ENCODE data around the gene TADA2B. TPM values are rescaled to one million over a fixed set of nuclear protein-coding genes. Genes with fewer than 3 reads are reported as not detected.

The TADA2B gene
- total and polyA plus RNA-seq, 2 donors (not counting 1 experiment from before 2014, with no cell fraction given): 13.6 to 38.5 TPM

- H3K27ac ChIP-seq (ENCODE audit: low read length in 2 of 2): no peak overlapping the region
- ATAC-seq (ENCODE audit: low read depth) (no peak), DNase-seq (no peak)
- WGBS (ENCODE audit: insufficient coverage): 84% methylated on average over 11 of the region's 11 CpGs
- no peak overlapping the region for H3K9ac ChIP-seq (ENCODE audit: low read length)
- Mint-ChIP-seq H3K4me3 (no peak overlapping the region), H3K4me1 (peaks cover 23% of the 10 kb centered on the region), H3K27me3 (no peaks in the 10 kb centered on the region), H3K27ac (no peak overlapping the region), H3K9me3 (ENCODE audit: insufficient read depth) (peaks cover 2% of the 10 kb centered on the region)
- peaks cover 1 to 52% of the 10 kb centered on the region in 2 experiments for H3K36me3 ChIP-seq (replicated peaks in 1 of 2; ENCODE audit: control extremely low read depth in 1 of 2, control insufficient read depth in 1 of 2, extremely low read depth in 1 of 2, insufficient read depth in 2 of 2, low read length in 1 of 2)
- H4K20me1 ChIP-seq (ENCODE audit: control insufficient read depth, insufficient read depth, low read length, poor library complexity, severe bottlenecking): peaks cover 28% of the 10 kb centered on the region
- peaks cover 13 to 18% of the 10 kb centered on the region in 2 donors for H3K4me1 ChIP-seq (ENCODE audit: control insufficient read depth in 2 of 2, insufficient read depth in 2 of 2, low read length in 2 of 2)
- ChIA-PET POLR2A (interaction anchor here (0.6 kb wide), 1 partner anchor 33 kb away, joined by 3 read pairs; no protein-coding TSS in a partner anchor), CTCF (interaction anchor here (1.5 to 1.6 kb wide), 2 partner anchors 27 to 55 kb away, joined by 3 to 7 read pairs; partner anchors contain the start of gene TADA2B)
- H3K4me2 ChIP-seq (replicated peaks; ENCODE audit: low read depth, low read length, poor library complexity, severe bottlenecking): no peak overlapping the region
- no peaks in the 10 kb centered on the region for H3K9me3 ChIP-seq (ENCODE audit: control extremely low read depth in 1 of 3, control insufficient read depth in 2 of 3, insufficient read depth in 1 of 3, low read length in 2 of 3)
- no peaks in the 10 kb centered on the region for H3K27me3 ChIP-seq (replicated peaks in 1 of 4; ENCODE audit: control extremely low read depth in 1 of 4, control insufficient read depth in 3 of 4, insufficient read depth in 4 of 4, low read length in 3 of 4)
- H3K4me3 ChIP-seq (ENCODE audit: control extremely low read depth in 1 of 5, extremely low read depth in 1 of 5, insufficient read depth in 1 of 5, low read depth in 2 of 5, low read length in 4 of 5): no peak overlapping the region
- intact Hi-C loops (cut with micrococcal nuclease): no loop called here
- H3K79me2 ChIP-seq (ENCODE audit: control insufficient read depth, insufficient read depth, low read length): peaks cover 49% of the 10 kb centered on the region
- TF ChIP-seq CTCF (IDR thresholded peaks at IDR 0.05) (no peak), EZH2 (IDR thresholded peaks at IDR 0.05; ENCODE audit: borderline replicate concordance, insufficient read depth, low read depth, low read length, poor library complexity, severe bottlenecking) (no peak)
- no peak overlapping the region for H2AFZ ChIP-seq (ENCODE audit: insufficient read depth, low read depth, low read length, poor library complexity, severe bottlenecking)
These were observed 27.1 kb upstream of the TADA2B start for GRCh38 chr4:7016086-7016485.

DNA sequence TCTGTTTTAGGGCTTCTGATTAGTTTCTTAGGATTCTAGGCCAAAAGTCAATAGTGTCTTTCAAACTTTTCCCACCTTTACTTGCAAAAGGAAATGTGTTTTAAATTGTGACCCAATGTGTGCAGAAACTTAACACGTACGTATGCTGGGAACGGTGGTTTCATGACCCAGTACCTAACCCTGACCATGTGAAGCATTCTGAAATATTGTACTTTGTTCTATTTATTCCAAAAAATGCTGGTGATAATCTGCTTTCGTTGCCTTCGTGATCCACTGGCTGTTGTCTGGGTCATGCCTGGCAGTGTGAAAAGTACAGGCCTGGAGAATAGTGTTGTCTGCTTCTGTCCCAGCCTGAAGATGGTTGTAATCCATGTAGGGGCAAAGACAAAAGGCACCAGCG is 26.7 kb upstream of the TADA2B start:
- peaks cover 13 to 18% of the 10 kb centered on the region in 2 donors for H3K4me1 ChIP-seq (ENCODE audit: control insufficient read depth in 2 of 2, insufficient read depth in 2 of 2, low read length in 2 of 2)
- ATAC-seq (ENCODE audit: low read depth) (no peak), DNase-seq (no peak)
- TF ChIP-seq EZH2 (IDR thresholded peaks at IDR 0.05; ENCODE audit: borderline replicate concordance, insufficient read depth, low read depth, low read length, poor library complexity, severe bottlenecking) (no peak), CTCF (IDR thresholded peaks at IDR 0.05) (no peak)
- H3K27me3 Mint-ChIP-seq: no peaks in the 10 kb centered on the region
- peaks cover 2% of the 10 kb centered on the region for H3K9me3 Mint-ChIP-seq (ENCODE audit: insufficient read depth)
- POLR2A ChIA-PET: interaction anchor here (0.6 kb wide), 1 partner anchor 32 kb away, joined by 3 read pairs; no protein-coding TSS in a partner anchor
- H2AFZ ChIP-seq (ENCODE audit: insufficient read depth, low read depth, low read length, poor library complexity, severe bottlenecking): no peak overlapping the region
- no peak overlapping the region for H3K4me3 Mint-ChIP-seq
- H3K9me3 ChIP-seq (ENCODE audit: control extremely low read depth in 1 of 3, control insufficient read depth in 2 of 3, insufficient read depth in 1 of 3, low read length in 2 of 3): no peaks in the 10 kb centered on the region
- peaks cover 23% of the 10 kb centered on the region for H3K4me1 Mint-ChIP-seq
- CTCF ChIA-PET: interaction anchor here (1.5 to 2.1 kb wide), 2 partner anchors 54 kb away, joined by 3 to 6 read pairs; no protein-coding TSS in a partner anchor
- no peak overlapping the region for H3K9ac ChIP-seq (ENCODE audit: low read length)
- peaks cover 1 to 53% of the 10 kb centered on the region in 2 experiments for H3K36me3 ChIP-seq (replicated peaks in 1 of 2; ENCODE audit: control extremely low read depth in 1 of 2, control insufficient read depth in 1 of 2, extremely low read depth in 1 of 2, insufficient read depth in 2 of 2, low read length in 1 of 2)
- H3K4me2 ChIP-seq (replicated peaks; ENCODE audit: low read depth, low read length, poor library complexity, severe bottlenecking): no peak overlapping the region
- WGBS (ENCODE audit: insufficient coverage): 100% methylated on average over 2 of the region's 6 CpGs
- H4K20me1 ChIP-seq (ENCODE audit: control insufficient read depth, insufficient read depth, low read length, poor library complexity, severe bottlenecking): peaks cover 28% of the 10 kb centered on the region
- intact Hi-C loops (cut with micrococcal nuclease): no loop called here
- H3K27ac ChIP-seq (ENCODE audit: low read length in 2 of 2): no peak overlapping the region
- H3K27me3 ChIP-seq (replicated peaks in 1 of 4; ENCODE audit: control extremely low read depth in 1 of 4, control insufficient read depth in 3 of 4, insufficient read depth in 4 of 4, low read length in 3 of 4): no peaks in the 10 kb centered on the region
- peaks cover 49% of the 10 kb centered on the region for H3K79me2 ChIP-seq (ENCODE audit: control insufficient read depth, insufficient read depth, low read length)
- no peak overlapping the region for H3K4me3 ChIP-seq (ENCODE audit: control extremely low read depth in 1 of 5, extremely low read depth in 1 of 5, insufficient read depth in 1 of 5, low read depth in 2 of 5, low read length in 4 of 5)
- H3K27ac Mint-ChIP-seq: peak overlapping the region; percentile 56

Data from B cell (primary cell).